HepG2 (cell line): ENCODE data around the gene CAMSAP2.

Experiments used
- PCBP2 ChIP-seq: fragments of 200-400 bp; formaldehyde crosslinking; optimal IDR thresholded peaks from 2 replicates; pipeline ENCODE3; 2018; ENCODE audit warnings: low read length, low read depth; ENCODE audit not compliant: poor library complexity, severe bottlenecking
- POLR2AphosphoS5 ChIP-seq: IDR thresholded peaks from 2 replicates; pipeline ENCODE4 v1.6.1; 2012; ENCODE audit warnings: low read depth, low read length
- TAF1 ChIP-seq: sonication (generic); formaldehyde crosslinking; IDR thresholded peaks from 2 replicates; pipeline ENCODE4 v1.4.0; 2020; ENCODE audit warnings: missing genetic modification reagents
- TF ChIP-seq, protein P1 (sequence below): sonication (generic); formaldehyde crosslinking; IDR thresholded peaks from 2 replicates; pipeline ENCODE4 v1.5.0; 2020; ENCODE audit warnings: mild to moderate bottlenecking, missing genetic modification reagents, moderate library complexity

DNA sequence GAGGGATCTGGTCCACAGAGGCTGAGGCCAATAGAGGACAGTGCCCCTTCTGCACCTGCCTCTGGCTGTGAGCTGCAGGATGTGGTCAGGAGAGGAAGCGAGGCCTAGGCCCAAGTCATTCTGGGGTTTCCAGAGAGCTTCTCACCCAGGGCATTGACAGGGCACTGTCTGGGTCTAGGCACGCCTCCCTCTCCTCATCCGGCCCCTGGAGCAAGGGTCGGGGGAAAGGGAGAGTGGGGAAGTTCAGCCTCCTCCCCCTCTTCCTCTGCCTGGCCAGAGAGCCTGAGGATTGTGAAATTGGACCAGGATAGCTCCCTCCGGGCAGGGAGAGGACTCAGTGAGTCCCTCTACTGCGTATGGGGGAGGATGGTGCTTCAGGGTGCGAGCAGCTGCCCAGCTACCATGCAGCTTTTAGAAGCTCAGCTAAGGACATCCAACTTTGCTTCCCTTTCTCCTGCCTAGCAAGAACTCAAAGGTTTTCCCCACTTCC is 149.7 kb downstream of the CAMSAP2 start:
- TF ChIP-seq POLR2AphosphoS5 (no peak), PCBP2 (no peak), TAF1 (CRISPR knock-in tag) (no peak)
- TF ChIP-seq, protein P1, sequence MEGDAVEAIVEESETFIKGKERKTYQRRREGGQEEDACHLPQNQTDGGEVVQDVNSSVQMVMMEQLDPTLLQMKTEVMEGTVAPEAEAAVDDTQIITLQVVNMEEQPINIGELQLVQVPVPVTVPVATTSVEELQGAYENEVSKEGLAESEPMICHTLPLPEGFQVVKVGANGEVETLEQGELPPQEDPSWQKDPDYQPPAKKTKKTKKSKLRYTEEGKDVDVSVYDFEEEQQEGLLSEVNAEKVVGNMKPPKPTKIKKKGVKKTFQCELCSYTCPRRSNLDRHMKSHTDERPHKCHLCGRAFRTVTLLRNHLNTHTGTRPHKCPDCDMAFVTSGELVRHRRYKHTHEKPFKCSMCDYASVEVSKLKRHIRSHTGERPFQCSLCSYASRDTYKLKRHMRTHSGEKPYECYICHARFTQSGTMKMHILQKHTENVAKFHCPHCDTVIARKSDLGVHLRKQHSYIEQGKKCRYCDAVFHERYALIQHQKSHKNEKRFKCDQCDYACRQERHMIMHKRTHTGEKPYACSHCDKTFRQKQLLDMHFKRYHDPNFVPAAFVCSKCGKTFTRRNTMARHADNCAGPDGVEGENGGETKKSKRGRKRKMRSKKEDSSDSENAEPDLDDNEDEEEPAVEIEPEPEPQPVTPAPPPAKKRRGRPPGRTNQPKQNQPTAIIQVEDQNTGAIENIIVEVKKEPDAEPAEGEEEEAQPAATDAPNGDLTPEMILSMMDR (CRISPR knock-in tag) = 0 out of 2 replicates have a peak, but pooled peaks have one; percentile 20
